Neuron (in vitro differentiated cells): ENCODE results near the gene RDX.
"Not testable (repeated sequence)": the region's sequence is repeated elsewhere in the genome, so short reads cannot be mapped to it uniquely, and the experiment has no call there.

ENCODE experiments used
- H2AFZ ChIP-seq: one replicate; pipeline ENCODE4 v1.6.1; 2013; ENCODE audit warnings: low read depth, mild to moderate bottlenecking, inconsistent platforms, low read length, moderate library complexity
- H3K27me3 ChIP-seq: one replicate; pipeline ENCODE4 v1.6.1; 2013; ENCODE audit warnings: low read length; ENCODE audit not compliant: insufficient read depth
- H3K36me3 ChIP-seq: one replicate; pipeline ENCODE4 v1.6.1; 2013; ENCODE audit warnings: low read length; ENCODE audit not compliant: insufficient read depth
- H3K4me1 ChIP-seq: one replicate; pipeline ENCODE4 v1.6.1; 2013; ENCODE audit warnings: low read length; ENCODE audit not compliant: insufficient read depth
- H3K4me3 ChIP-seq: 2 replicates; pipeline ENCODE4 v1.5.1; 2013; ENCODE audit warnings: mild to moderate bottlenecking, low read length, moderate library complexity
- H3K9me3 ChIP-seq: one replicate; pipeline ENCODE4 v1.6.1; 2013; ENCODE audit warnings: low read length

RDX gene

GRCh38 chr11:110198031-110198729, 98.2 kb downstream of the RDX start:
- no peaks in the 10 kb centered on the region for H3K9me3 ChIP-seq
- no peak overlapping the region for H3K4me3 ChIP-seq
- no peak overlapping the region for H2AFZ ChIP-seq
- H3K36me3 ChIP-seq = no peaks in the 10 kb centered on the region
- peaks cover 5% of the 10 kb centered on the region for H3K4me1 ChIP-seq
- no peaks in the 10 kb centered on the region for H3K27me3 ChIP-seq

GRCh38 chr11:110196884-110197420, 99.5 kb downstream of the RDX start:
- Histone ChIP-seq H3K36me3 (no peaks in the 10 kb centered on the region), H3K4me1 (peaks cover 5% of the 10 kb centered on the region), H2AFZ (no peak overlapping the region), H3K27me3 (no peaks in the 10 kb centered on the region), H3K4me3 (no peak overlapping the region), H3K9me3 (no peaks in the 10 kb centered on the region)

GRCh38 chr11:110196241-110196754, 100.1 kb downstream of the RDX start:
- no peak overlapping the region for H2AFZ ChIP-seq
- H3K9me3 ChIP-seq = no peaks in the 10 kb centered on the region
- no peaks in the 10 kb centered on the region for H3K36me3 ChIP-seq
- no peak overlapping the region for H3K4me3 ChIP-seq
- H3K27me3 ChIP-seq = no peaks in the 10 kb centered on the region
- peaks cover 5% of the 10 kb centered on the region for H3K4me1 ChIP-seq

- H3K27me3 ChIP-seq, H3K9me3 ChIP-seq: not testable (repeated sequence)
These were observed 102.1 kb downstream of the RDX start for GRCh38 chr11:110194211-110194766.

GRCh38 chr11:110192604-110193282, 103.7 kb downstream of the RDX start:
- H2AFZ ChIP-seq, H3K4me1 ChIP-seq, H3K9me3 ChIP-seq, H3K36me3 ChIP-seq, H3K4me3 ChIP-seq, H3K27me3 ChIP-seq: not testable (repeated sequence)

More at GRCh38 chr11:110194211-110194766, 102.1 kb downstream of the RDX start:
- not testable (repeated sequence) for H3K36me3 ChIP-seq, H3K4me1 ChIP-seq, H3K4me3 ChIP-seq, H2AFZ ChIP-seq

- Histone ChIP-seq H3K4me1 (peaks cover under 1% of the 10 kb centered on the region), H3K4me3 (no peak overlapping the region), H3K27me3 (no peaks in the 10 kb centered on the region), H3K9me3 (no peaks in the 10 kb centered on the region), H3K36me3 (no peaks in the 10 kb centered on the region), H2AFZ (no peak overlapping the region)
These were observed 105.5 kb downstream of the RDX start for GRCh38 chr11:110190885-110191284.

GRCh38 chr11:110187731-110188130, 108.7 kb downstream of the RDX start:
- H2AFZ ChIP-seq = no peak overlapping the region
- no peaks in the 10 kb centered on the region for H3K36me3 ChIP-seq
- peaks cover 3% of the 10 kb centered on the region for H3K4me1 ChIP-seq
- no peaks in the 10 kb centered on the region for H3K9me3 ChIP-seq
- no peak overlapping the region for H3K4me3 ChIP-seq
- H3K27me3 ChIP-seq = no peaks in the 10 kb centered on the region

GRCh38 chr11:110186867-110187266, 109.5 kb downstream of the RDX start:
- Histone ChIP-seq H3K4me3 (no peak overlapping the region), H3K27me3 (no peaks in the 10 kb centered on the region), H3K9me3 (no peaks in the 10 kb centered on the region), H2AFZ (no peak overlapping the region), H3K36me3 (no peaks in the 10 kb centered on the region), H3K4me1 (peaks cover 3% of the 10 kb centered on the region)

GRCh38 chr11:110186456-110186855, 110.0 kb downstream of the RDX start:
- Histone ChIP-seq H3K27me3 (no peaks in the 10 kb centered on the region), H3K9me3 (no peaks in the 10 kb centered on the region), H3K36me3 (no peaks in the 10 kb centered on the region), H3K4me3 (no peak overlapping the region), H2AFZ (no peak overlapping the region), H3K4me1 (peaks cover 3% of the 10 kb centered on the region)

- Histone ChIP-seq H2AFZ (no peak overlapping the region), H3K4me3 (no peak overlapping the region)
These were observed 110.8 kb downstream of the RDX start for GRCh38 chr11:110185599-110185998.

GRCh38 chr11:110185121-110185591, 111.3 kb downstream of the RDX start:
- Histone ChIP-seq H3K36me3 (no peaks in the 10 kb centered on the region), H3K9me3 (no peaks in the 10 kb centered on the region), H2AFZ (no peak overlapping the region), H3K27me3 (no peaks in the 10 kb centered on the region), H3K4me1 (peaks cover 3% of the 10 kb centered on the region), H3K4me3 (no peak overlapping the region)

More at GRCh38 chr11:110185599-110185998, 110.8 kb downstream of the RDX start:
- peaks cover 3% of the 10 kb centered on the region for H3K4me1 ChIP-seq
- no peaks in the 10 kb centered on the region for H3K9me3 ChIP-seq
- H3K27me3 ChIP-seq = no peaks in the 10 kb centered on the region
- no peaks in the 10 kb centered on the region for H3K36me3 ChIP-seq

- no peak overlapping the region for H2AFZ ChIP-seq
- peaks cover 3% of the 10 kb centered on the region for H3K4me1 ChIP-seq
- no peaks in the 10 kb centered on the region for H3K27me3 ChIP-seq
- H3K9me3 ChIP-seq = no peaks in the 10 kb centered on the region
- H3K4me3 ChIP-seq = no peak overlapping the region
- H3K36me3 ChIP-seq = no peaks in the 10 kb centered on the region
These were observed 112.0 kb downstream of the RDX start for GRCh38 chr11:110184456-110184855.

GRCh38 chr11:110182886-110183285, 113.5 kb downstream of the RDX start:
- Histone ChIP-seq H3K4me1 (peaks cover 3% of the 10 kb centered on the region), H3K4me3 (no peak overlapping the region), H2AFZ (no peak overlapping the region), H3K9me3 (no peaks in the 10 kb centered on the region), H3K27me3 (no peaks in the 10 kb centered on the region), H3K36me3 (no peaks in the 10 kb centered on the region)
